Upper lobe of left lung (tissue), 4 donors: Measurements from ENCODE around the gene FLNC.

Experiments used
- EP300 ChIP-seq, 4 donors: sonication (generic); formaldehyde crosslinking; IDR thresholded peaks; one replicate each; pipeline ENCODE4 v1.5.1; 2017; ENCODE audit warnings: antibody characterized with exemption in 4 of 4, control low read depth in 2 of 4
- POLR2AphosphoS5 ChIP-seq, 2 donors: sonication (generic); formaldehyde crosslinking; IDR thresholded peaks; one replicate each; pipeline ENCODE4 v1.5.1; 2017; ENCODE audit warnings: antibody characterized with exemption in 2 of 2
- TF ChIP-seq, protein P1 (sequence below), 6 experiments: fragments of 450-650 bp in 4 of 6; fragments of 200-600 bp in 2 of 6; sonication (generic) in 2 of 6; IDR thresholded peaks; one replicate each; pipeline ENCODE4 v1.5.1; 2016 to 2019; ENCODE audit warnings: antibody characterized with exemption in 6 of 6

DNA sequence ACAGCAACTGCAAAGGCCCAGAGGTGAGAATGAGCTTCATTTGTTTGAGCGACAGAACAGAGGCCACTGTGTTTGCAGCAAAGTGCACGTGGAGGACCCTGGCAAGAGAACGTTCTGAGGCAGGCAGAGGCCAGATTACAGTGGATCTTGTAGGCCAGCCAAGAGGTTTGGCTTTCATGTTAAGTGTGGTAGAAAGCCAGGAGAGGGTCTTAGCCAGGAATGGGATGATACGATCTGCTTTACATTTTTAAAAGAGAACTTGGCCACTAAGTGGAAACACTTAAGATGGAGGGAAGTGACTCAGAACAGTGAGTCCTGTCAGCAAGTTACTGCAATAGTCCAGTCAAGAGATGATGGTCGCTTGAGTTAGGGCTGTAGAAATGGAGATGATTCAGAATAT lies 33.9 kb upstream of the FLNC start:
- TF ChIP-seq, protein P1, sequence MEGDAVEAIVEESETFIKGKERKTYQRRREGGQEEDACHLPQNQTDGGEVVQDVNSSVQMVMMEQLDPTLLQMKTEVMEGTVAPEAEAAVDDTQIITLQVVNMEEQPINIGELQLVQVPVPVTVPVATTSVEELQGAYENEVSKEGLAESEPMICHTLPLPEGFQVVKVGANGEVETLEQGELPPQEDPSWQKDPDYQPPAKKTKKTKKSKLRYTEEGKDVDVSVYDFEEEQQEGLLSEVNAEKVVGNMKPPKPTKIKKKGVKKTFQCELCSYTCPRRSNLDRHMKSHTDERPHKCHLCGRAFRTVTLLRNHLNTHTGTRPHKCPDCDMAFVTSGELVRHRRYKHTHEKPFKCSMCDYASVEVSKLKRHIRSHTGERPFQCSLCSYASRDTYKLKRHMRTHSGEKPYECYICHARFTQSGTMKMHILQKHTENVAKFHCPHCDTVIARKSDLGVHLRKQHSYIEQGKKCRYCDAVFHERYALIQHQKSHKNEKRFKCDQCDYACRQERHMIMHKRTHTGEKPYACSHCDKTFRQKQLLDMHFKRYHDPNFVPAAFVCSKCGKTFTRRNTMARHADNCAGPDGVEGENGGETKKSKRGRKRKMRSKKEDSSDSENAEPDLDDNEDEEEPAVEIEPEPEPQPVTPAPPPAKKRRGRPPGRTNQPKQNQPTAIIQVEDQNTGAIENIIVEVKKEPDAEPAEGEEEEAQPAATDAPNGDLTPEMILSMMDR (IDR thresholded peaks at IDR 0.05) = no peak
- TF ChIP-seq EP300 (IDR thresholded peaks at IDR 0.05) (no peak), POLR2AphosphoS5 (IDR thresholded peaks at IDR 0.05) (no peak)
